ENCODE measurements around the gene TUBB1. TPM values are rescaled to one million over a fixed set of nuclear protein-coding genes. Genes with fewer than 3 reads are reported as not detected.
"Not testable (repeated sequence)": the region's sequence is repeated elsewhere in the genome, so short reads cannot be mapped to it uniquely, and the experiment has no call there.

Gene TUBB1
- 0.54 TPM for total RNA-seq
- long read RNA-seq, partial matches to known transcripts, result 0 of 1 reads
- long read RNA-seq, other reads (novel, unspliced or antisense), result 1 of 1 reads

GRCh38 chr20:59019217-59019616 is at the start of gene TUBB1:
Gene TUBB1 (plus strand): TSS chr20:59019429. CDS start chr20:59019523, 94 bp downstream.
- DNase-seq (ENCODE audit: low spot score), result no peak
- intact Hi-C loops (cut with DNase I), result no loop called here

- intact Hi-C loops (cut with DNase I), result no loop called here
- DNase-seq (ENCODE audit: low spot score), result no peak
These were observed 49.8 kb upstream of the TUBB1 start for GRCh38 chr20:58969439-58969838.

- DNase-seq (ENCODE audit: low spot score), result no peak
- intact Hi-C loops (cut with DNase I), result no loop called here
These were observed 49.1 kb upstream of the TUBB1 start for GRCh38 chr20:58970146-58970545.

- DNase-seq (ENCODE audit: low spot score), result no peak
- intact Hi-C loops (cut with DNase I), result no loop called here
These were observed 47.8 kb upstream of the TUBB1 start for GRCh38 chr20:58971429-58971828.

GRCh38 chr20:58973179-58973578 is 46.0 kb upstream of the TUBB1 start:
- intact Hi-C loops (cut with DNase I), result no loop called here
- no peak for DNase-seq (ENCODE audit: low spot score)

- no peak for DNase-seq (ENCODE audit: low spot score)
- intact Hi-C loops (cut with DNase I), result no loop called here
These were observed 45.4 kb upstream of the TUBB1 start for GRCh38 chr20:58973866-58974265.

GRCh38 chr20:58975353-58975752 is 43.9 kb upstream of the TUBB1 start:
- intact Hi-C loops (cut with DNase I), result no loop called here
- DNase-seq (ENCODE audit: low spot score), result no peak

GRCh38 chr20:58976061-58976730 is 43.0 kb upstream of the TUBB1 start:
- no peak for DNase-seq (ENCODE audit: low spot score)
- intact Hi-C loops (cut with DNase I), result no loop called here

GRCh38 chr20:58978351-58979190 is 40.7 kb upstream of the TUBB1 start:
- intact Hi-C loops (cut with DNase I), result no loop called here
- no peak for DNase-seq (ENCODE audit: low spot score)

- DNase-seq (ENCODE audit: low spot score), result peak; percentile 95
- intact Hi-C loops (cut with DNase I), result loop anchor here (1.0 to 5.0 kb wide), 4 partner anchors 25 to 88 kb away; partner anchors contain the start of gene ATP5F1E
These were observed 38.3 kb upstream of the TUBB1 start, which contains the start of gene NELFCD for GRCh38 chr20:58980711-58981627. Gene NELFCD (plus strand): TSS chr20:58981256. CDS start chr20:58981310, 54 bp downstream.

GRCh38 chr20:58981628-58982364 is 37.4 kb upstream of the TUBB1 start:
- intact Hi-C loops (cut with DNase I), result loop anchor here (1.0 to 5.0 kb wide), 4 partner anchors 25 to 89 kb away; partner anchors contain the start of gene ATP5F1E
- no peak for DNase-seq (ENCODE audit: low spot score)

GRCh38 chr20:58982406-58983114 is 36.7 kb upstream of the TUBB1 start:
- DNase-seq (ENCODE audit: low spot score), result no peak
- intact Hi-C loops (cut with DNase I), result loop anchor here (5.0 kb wide), 2 partner anchors 50 to 75 kb away; partner anchors contain the start of gene ATP5F1E

GRCh38 chr20:58983115-58983468 is 36.1 kb upstream of the TUBB1 start:
- intact Hi-C loops (cut with DNase I), result loop anchor here (5.0 kb wide), 2 partner anchors 49 to 76 kb away; partner anchors contain the start of gene ATP5F1E

GRCh38 chr20:58984691-58985090 is 34.5 kb upstream of the TUBB1 start:
- intact Hi-C loops (cut with DNase I), result loop anchor here (5.0 kb wide), 2 partner anchors 48 to 77 kb away; partner anchors contain the start of gene ATP5F1E
- no peak for DNase-seq (ENCODE audit: low spot score)

More at GRCh38 chr20:58983115-58983468, 36.1 kb upstream of the TUBB1 start:
- DNase-seq (ENCODE audit: low spot score), result not testable (repeated sequence)

GRCh38 chr20:58985656-58986055 is 33.6 kb upstream of the TUBB1 start:
- intact Hi-C loops (cut with DNase I), result no loop called here
- DNase-seq (ENCODE audit: low spot score), result no peak

GRCh38 chr20:58986286-58986967 is 32.8 kb upstream of the TUBB1 start:
- intact Hi-C loops (cut with DNase I), result no loop called here

GRCh38 chr20:58986968-58987517 is 32.2 kb upstream of the TUBB1 start:
- DNase-seq (ENCODE audit: low spot score), result peak; percentile 24
- intact Hi-C loops (cut with DNase I), result no loop called here

More at GRCh38 chr20:58986286-58986967, 32.8 kb upstream of the TUBB1 start:
- DNase-seq (ENCODE audit: low spot score), result no peak
